H1 (cell line): ENCODE results near the gene RNASE2. TPM values are rescaled to one million over a fixed set of nuclear protein-coding genes. Genes with fewer than 3 reads are reported as not detected.
A peak's percentile ranks its signal among the peaks of the same experiment; 100 is the strongest.
"Not testable (repeated sequence)": the region's sequence is repeated elsewhere in the genome, so short reads cannot be mapped to it uniquely, and the experiment has no call there.

ENCODE experiments used
- CTCF ChIA-PET: fragments of 300-600 bp; sonication (Branson Sonifier 250); formaldehyde crosslinking; loops from one replicate; lab custom pipeline; 2021; ENCODE audit not compliant: partially characterized antibody; lab: Charles Lee
- POLR2A ChIA-PET: fragments of 300-600 bp; sonication (Branson Sonifier 250); formaldehyde crosslinking; loops from one replicate; lab custom pipeline; 2021; ENCODE audit warnings: inconsistent platforms; ENCODE audit not compliant: partially characterized antibody; lab: Charles Lee
- DNase-seq, 2 experiments: peaks; one replicate each; pipeline versions ENCODE4 v3.0.0 to v3.0.0-alpha.2; 2010 to 2022; ENCODE audit warnings: low spot score in 2 of 2, low read depth in 1 of 2, mixed read lengths in 1 of 2
- FAIRE-seq: peaks from 2 replicates; lab custom pipeline; 2011; peaks lifted over from hg19 to GRCh38; lab: Jason Lieb, UNC
- H2AFZ ChIP-seq: 2 replicates; pipeline ENCODE4 v1.8.1; 2012; ENCODE audit warnings: low read length, inconsistent platforms
- H2AK5ac ChIP-seq: 2 replicates; pipeline ENCODE4 v1.6.1; 2013; ENCODE audit warnings: low read depth, low read length
- H2BK120ac ChIP-seq: replicated peaks from 2 replicates; pipeline ENCODE3; 2013; ENCODE audit warnings: low read depth, low read length, inconsistent platforms
- H2BK12ac ChIP-seq: 2 replicates; pipeline ENCODE4 v1.6.1; 2013; ENCODE audit warnings: low read depth, low read length
- H2BK15ac ChIP-seq: 2 replicates; pipeline ENCODE4 v1.6.1; 2013; ENCODE audit warnings: low read length
- H2BK20ac ChIP-seq: 2 replicates; pipeline ENCODE4 v1.6.1; 2013; ENCODE audit warnings: low read length
- H2BK5ac ChIP-seq: 2 replicates; pipeline ENCODE4 v1.6.1; 2013; ENCODE audit warnings: low read depth, low read length
- H3K14ac ChIP-seq: 2 replicates; pipeline ENCODE4 v1.6.1; 2013; ENCODE audit warnings: inconsistent platforms; ENCODE audit not compliant: insufficient read length
- H3K18ac ChIP-seq: 2 replicates; pipeline ENCODE4 v1.6.1; 2013; ENCODE audit warnings: low read length; ENCODE audit errors: extremely low read depth
- H3K23ac ChIP-seq: 2 replicates; pipeline ENCODE4 v1.6.1; 2013; ENCODE audit warnings: inconsistent platforms; ENCODE audit not compliant: insufficient read length
- H3K23me2 ChIP-seq: 2 replicates; pipeline ENCODE4 v1.6.1; 2013; ENCODE audit warnings: low read depth, low read length
- H3K27ac ChIP-seq: 2 replicates; pipeline ENCODE4 v1.6.1; 2011; ENCODE audit warnings: low read depth, low read length, inconsistent platforms
- H3K27me3 ChIP-seq, 4 experiments: replicated peaks in 1 of 4; 1 replicate in 1 of 4; 2 replicates in 3 of 4; pipeline versions ENCODE4 v1.6.1 to v1.8.1; 2011 to 2013; ENCODE audit warnings: low read length in 3 of 4, mild to moderate bottlenecking in 3 of 4, inconsistent platforms in 2 of 4, mixed read lengths in 2 of 4, moderate library complexity in 1 of 4; ENCODE audit not compliant: control insufficient read depth in 3 of 4, insufficient read depth in 3 of 4; ENCODE audit errors: extremely low read depth in 1 of 4
- H3K36me3 ChIP-seq, 4 experiments: 2 replicates each; pipeline versions ENCODE4 v1.6.1 to v1.8.1; 2011 to 2013; ENCODE audit warnings: mild to moderate bottlenecking in 4 of 4, low read length in 3 of 4, moderate library complexity in 2 of 4, control low read depth in 1 of 4, inconsistent platforms in 1 of 4; ENCODE audit not compliant: insufficient read depth in 4 of 4, control insufficient read depth in 2 of 4
- H3K4ac ChIP-seq: replicated peaks from 2 replicates; pipeline ENCODE3; 2013; ENCODE audit warnings: low read length, low read depth, mixed read lengths, inconsistent platforms; ENCODE audit not compliant: insufficient read length
- H3K4me1 ChIP-seq, 4 experiments: replicated peaks in 1 of 4; 1 replicate in 1 of 4; 2 replicates in 3 of 4; pipeline versions ENCODE4 v1.6.1 to v1.8.1; 2011 to 2013; ENCODE audit warnings: low read length in 3 of 4, inconsistent platforms in 2 of 4, mixed read lengths in 1 of 4; ENCODE audit not compliant: insufficient read depth in 4 of 4, control insufficient read depth in 3 of 4
- H3K4me2 ChIP-seq, 2 experiments: 2 replicates each; pipeline versions ENCODE4 v1.6.1 to v1.8.1; 2011 to 2013; ENCODE audit warnings: low read depth in 2 of 2, low read length in 2 of 2, control low read depth in 1 of 2, inconsistent platforms in 1 of 2, mild to moderate bottlenecking in 1 of 2; ENCODE audit not compliant: insufficient read depth in 1 of 2
- H3K4me3 ChIP-seq, 4 experiments: fragments of 200-600, 300-600 bp in 1 of 4; sonication (generic), shearing (Covaris generic), sonication (Bioruptor Twin) in 1 of 4; 2 replicates each; pipeline versions ENCODE4 v1.5.1 to v1.8.1; 2011 to 2016; ENCODE audit warnings: low read length in 4 of 4, low read depth in 3 of 4, control low read depth in 2 of 4, inconsistent platforms in 2 of 4, mild to moderate bottlenecking in 2 of 4, mixed read lengths in 1 of 4, moderate library complexity in 1 of 4; ENCODE audit not compliant: insufficient read depth in 2 of 4; ENCODE audit errors: extremely low read depth in 1 of 4
- H3K56ac ChIP-seq: replicated peaks from 2 replicates; pipeline ENCODE3; 2013; ENCODE audit warnings: low read depth, mild to moderate bottlenecking, mixed read lengths, low read length, inconsistent platforms; ENCODE audit not compliant: insufficient read length
- H3K79me1 ChIP-seq: 2 replicates; pipeline ENCODE4 v1.6.1; 2013; ENCODE audit warnings: low read depth, low read length, control low read depth
- H3K79me2 ChIP-seq, 2 experiments: 2 replicates each; pipeline versions ENCODE4 v1.6.1 to v1.8.1; 2012 to 2013; ENCODE audit warnings: low read length in 2 of 2, mild to moderate bottlenecking in 2 of 2, inconsistent platforms in 1 of 2; ENCODE audit not compliant: insufficient read depth in 2 of 2, control insufficient read depth in 1 of 2
- H3K9ac ChIP-seq, 4 experiments: replicated peaks in 1 of 4; 1 replicate in 1 of 4; 2 replicates in 3 of 4; pipeline versions ENCODE4 v1.6.1 to v1.8.1; 2011 to 2013; ENCODE audit warnings: low read depth in 3 of 4, low read length in 3 of 4, control low read depth in 2 of 4, mild to moderate bottlenecking in 2 of 4, moderate library complexity in 2 of 4, inconsistent platforms in 1 of 4; ENCODE audit errors: extremely low read depth in 1 of 4
- H3K9me3 ChIP-seq, 2 experiments: 2 replicates each; pipeline versions ENCODE4 v1.6.1 to v1.8.1; 2012 to 2013; ENCODE audit warnings: mild to moderate bottlenecking in 2 of 2, moderate library complexity in 2 of 2, control low read depth in 1 of 2, inconsistent platforms in 1 of 2, low read depth in 1 of 2, low read length in 1 of 2, mixed read lengths in 1 of 2; ENCODE audit not compliant: insufficient read depth in 2 of 2
- H4K20me1 ChIP-seq, 2 experiments: replicated peaks in 1 of 2; 2 replicates each; pipeline versions ENCODE3 to v1.8.1; 2011 to 2013; ENCODE audit warnings: inconsistent platforms in 2 of 2, low read length in 2 of 2, mild to moderate bottlenecking in 1 of 2; ENCODE audit not compliant: insufficient read depth in 2 of 2, control insufficient read depth in 1 of 2
- H4K5ac ChIP-seq: 2 replicates; pipeline ENCODE4 v1.6.1; 2013; ENCODE audit warnings: low read length, low read depth, mixed read lengths, inconsistent platforms; ENCODE audit not compliant: insufficient read length
- H4K8ac ChIP-seq: 2 replicates; pipeline ENCODE4 v1.8.0; 2013; ENCODE audit warnings: mild to moderate bottlenecking, moderate library complexity, low read length, inconsistent platforms; ENCODE audit not compliant: insufficient read depth; ENCODE audit errors: extremely low read depth
- H4K91ac ChIP-seq: replicated peaks from 2 replicates; pipeline ENCODE3; 2013; ENCODE audit warnings: low read length, mixed read lengths, inconsistent platforms; ENCODE audit not compliant: insufficient read length
- CEBPB ChIP-seq: IDR thresholded peaks from 2 replicates; pipeline ENCODE4 v1.6.1; 2012; ENCODE audit warnings: low read depth, low read length
- WGBS, 2 experiments: shearing (Covaris generic) in 1 of 2; methylation state at CpG; one replicate each; pipeline versions ENCODE4 v1.1.6 to v1.1.7; 2013 to 2015; ENCODE audit warnings: low lambda C conversion rate in 2 of 2, mixed read lengths in 2 of 2, inconsistent platforms in 1 of 2, low coverage in 1 of 2, missing lambda C conversion rate in 1 of 2; ENCODE audit not compliant: insufficient replicate concordance in 2 of 2, insufficient coverage in 1 of 2, insufficient read length in 1 of 2; ENCODE audit errors: extremely low coverage in 1 of 2, missing lambda C conversion rate in 1 of 2; 5-methylcytosine and 5-hydroxymethylcytosine counted together
- polyA plus RNA-seq, 7 experiments: library from polyadenylated mRNA; depleted of rRNA in 3 of 7; stranded (reverse) in 5 of 7; unstranded in 2 of 7; fragments of >200 nt in 5 of 7; fragments of 200-250 nt in 2 of 7; gene quantifications; 1 replicate in 5 of 7; 2 replicates in 1 of 7; 4 replicates in 1 of 7; pipeline versions ENCODE4 v1.2.1 to v1.2.3, GENCODE V29; 2011 to 2013; ENCODE audit warnings: missing spikeins in 2 of 7, mixed read lengths in 2 of 7
- total RNA-seq: library from RNA; stranded (reverse); fragmentation: NEBNext Ultra II Directional; extraction: Animal tissue kit (Norgen Biotek cat#: 25700); gene quantifications from 2 replicates; pipeline ENCODE4 v1.2.1, GENCODE V29; 2021

RNASE2 gene
- total and polyA plus RNA-seq, 2 of the 8 experiments (the other 6 are each of a cell fraction or from before 2014, with no cell fraction given), result not detected

- 88% methylated on average over 11 of the region's 11 CpGs; no CpG with 5 or more reads in 1 of the 2 experiments for WGBS, 2 experiments
- DNase-seq, H2AFZ ChIP-seq, H3K79me1 ChIP-seq, H3K23me2 ChIP-seq, H2AK5ac ChIP-seq, H3K27ac ChIP-seq, H2BK5ac ChIP-seq, H3K18ac ChIP-seq, H3K56ac ChIP-seq, H3K27me3 ChIP-seq, H4K8ac ChIP-seq, H2BK20ac ChIP-seq, FAIRE-seq, H2BK12ac ChIP-seq, POLR2A ChIA-PET, H3K4me1 ChIP-seq, H3K4me2 ChIP-seq, H3K36me3 ChIP-seq, H3K4me3 ChIP-seq, H3K4ac ChIP-seq, H4K5ac ChIP-seq, H3K9me3 ChIP-seq, H2BK15ac ChIP-seq, H2BK120ac ChIP-seq, H4K20me1 ChIP-seq, H3K14ac ChIP-seq, H3K9ac ChIP-seq, H3K23ac ChIP-seq, H4K91ac ChIP-seq, H3K79me2 ChIP-seq: not testable (repeated sequence)
- CTCF ChIA-PET, result interaction anchor here (1.3 to 3.7 kb wide), 3 partner anchors 11 to 53 kb away, joined by 3 to 17 read pairs (median 5); no protein-coding TSS in a partner anchor
- peak; percentile 78; the same call in 1 of the 2 replicates for TF ChIP-seq CEBPB
Observed at GRCh38 chr14:20919038-20919756, 36.1 kb upstream of the RNASE2 start.
